ENCODE results near the gene AAGAB.

- TF ChIP-seq POLR2A (IDR thresholded peaks at IDR 0.05) = no peak
- TF ChIP-seq CTCF (IDR thresholded peaks at IDR 0.05) = no peak
Measured at GRCh38 chr15:67249830-67250229, 4.6 kb downstream of the AAGAB start.
